Fibroblast of lung (primary cell): ENCODE data around the gene GPR107.

Experiments used
- EZH2 ChIP-seq: IDR thresholded peaks from 2 replicates; pipeline ENCODE4 v1.5.1; 2012; ENCODE audit warnings: low read length, control low read depth, mild to moderate bottlenecking; ENCODE audit errors: missing control alignments
- TF ChIP-seq, protein P1 (sequence below), 2 donors: IDR thresholded peaks in 1 of 2; conservative IDR thresholded peaks in 1 of 2; 1 replicate in 1 of 2; 2 replicates in 1 of 2; pipeline ENCODE4 v1.5.1; 2011 to 2012; ENCODE audit warnings: low read length in 2 of 2, control low read depth in 1 of 2, inconsistent platforms in 1 of 2, low read depth in 1 of 2, mild to moderate bottlenecking in 1 of 2

DNA sequence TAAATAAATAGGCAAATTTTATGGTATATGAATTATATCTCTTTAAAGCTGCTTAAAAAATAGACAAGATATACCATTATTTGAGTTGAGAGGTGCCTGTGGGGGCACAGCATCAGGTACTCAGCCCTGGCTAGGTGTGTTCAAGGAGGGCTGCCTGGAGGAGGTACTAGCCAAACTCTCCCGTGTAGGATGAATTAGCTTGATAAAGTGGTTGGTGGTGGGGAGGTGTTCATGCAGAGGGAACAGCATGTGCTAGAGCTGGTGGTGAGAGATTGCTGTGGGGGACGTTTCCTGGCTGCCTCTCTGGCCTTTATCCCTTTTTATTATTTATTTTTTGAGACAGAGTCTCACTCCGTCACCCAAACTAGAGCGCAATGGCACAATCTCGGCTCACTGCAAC, 95.3 kb downstream of the GPR107 start:
- TF ChIP-seq, protein P1, sequence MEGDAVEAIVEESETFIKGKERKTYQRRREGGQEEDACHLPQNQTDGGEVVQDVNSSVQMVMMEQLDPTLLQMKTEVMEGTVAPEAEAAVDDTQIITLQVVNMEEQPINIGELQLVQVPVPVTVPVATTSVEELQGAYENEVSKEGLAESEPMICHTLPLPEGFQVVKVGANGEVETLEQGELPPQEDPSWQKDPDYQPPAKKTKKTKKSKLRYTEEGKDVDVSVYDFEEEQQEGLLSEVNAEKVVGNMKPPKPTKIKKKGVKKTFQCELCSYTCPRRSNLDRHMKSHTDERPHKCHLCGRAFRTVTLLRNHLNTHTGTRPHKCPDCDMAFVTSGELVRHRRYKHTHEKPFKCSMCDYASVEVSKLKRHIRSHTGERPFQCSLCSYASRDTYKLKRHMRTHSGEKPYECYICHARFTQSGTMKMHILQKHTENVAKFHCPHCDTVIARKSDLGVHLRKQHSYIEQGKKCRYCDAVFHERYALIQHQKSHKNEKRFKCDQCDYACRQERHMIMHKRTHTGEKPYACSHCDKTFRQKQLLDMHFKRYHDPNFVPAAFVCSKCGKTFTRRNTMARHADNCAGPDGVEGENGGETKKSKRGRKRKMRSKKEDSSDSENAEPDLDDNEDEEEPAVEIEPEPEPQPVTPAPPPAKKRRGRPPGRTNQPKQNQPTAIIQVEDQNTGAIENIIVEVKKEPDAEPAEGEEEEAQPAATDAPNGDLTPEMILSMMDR (conservative IDR thresholded peaks at IDR 0.05 in 1 of 2, IDR thresholded peaks at IDR 0.05 in 1 of 2; ENCODE audit: low read depth in 1 of 2, low read length in 2 of 2), result no peak
- TF ChIP-seq EZH2, result no peak
